ENCODE measurements around the gene RHEX.

GRCh38 chr1:206039046-206039973 is 13.7 kb upstream of the RHEX start:
- TF ChIP-seq CTCF (IDR thresholded peaks at IDR 0.05), result no peak
- no peak for TF ChIP-seq EZH2 (IDR thresholded peaks at IDR 0.05; ENCODE audit: borderline replicate concordance, insufficient read depth, low read depth, low read length, poor library complexity, severe bottlenecking)
